K562 (cell line): ENCODE measurements around the gene VSIG4. TPM values are rescaled to one million over a fixed set of nuclear protein-coding genes. Genes with fewer than 3 reads are reported as not detected.

ENCODE experiments used
- ATF4 ChIP-seq: fragments of 450-650 bp; formaldehyde crosslinking; IDR thresholded peaks from 2 replicates; pipeline ENCODE4 v1.4.0; 2022; ENCODE audit warnings: mild to moderate bottlenecking, moderate library complexity
- BCOR ChIP-seq: fragments of 450-650 bp; IDR thresholded peaks from 2 replicates; pipeline ENCODE4 v1.6.1; 2016
- CUX1 ChIP-seq: fragments of 200-800 bp; sonication (Bioruptor generic); IDR thresholded peaks from 2 replicates; pipeline ENCODE4 v1.6.1; 2016; ENCODE audit warnings: missing genetic modification characterization, missing compliant biosample characterization
- EP300 ChIP-seq: IDR thresholded peaks from 2 replicates; pipeline ENCODE4 v1.6.1; 2012; ENCODE audit warnings: low read length, improper control_type of control experiment
- GATAD2A ChIP-seq: fragments of 450-650 bp; IDR thresholded peaks from 2 replicates; pipeline ENCODE4 v1.6.1; 2017
- HLTF ChIP-seq: fragments of 450-650 bp; IDR thresholded peaks from 2 replicates; pipeline ENCODE4 v1.6.1; 2016
- KLF1 ChIP-seq: fragments of 450-650 bp; IDR thresholded peaks from 2 replicates; pipeline ENCODE4 v1.6.1; 2016; ENCODE audit warnings: missing genetic modification characterization, missing compliant biosample characterization
- SNRNP70 ChIP-seq: fragments of 200-400 bp; formaldehyde crosslinking; optimal IDR thresholded peaks from 2 replicates; pipeline ENCODE3; 2017; ENCODE audit warnings: low read depth, low read length
- SREBF1 ChIP-seq: fragments of 150-350 bp; IDR thresholded peaks from 2 replicates; pipeline ENCODE4 v1.6.1; 2014; ENCODE audit warnings: antibody characterized with exemption, low read depth, low read length, borderline replicate concordance
- THAP7 ChIP-seq: fragments of 250-450 bp; sonication (Bioruptor Pico); IDR thresholded peaks from 2 replicates; pipeline ENCODE4 v1.5.0; 2021
- ZNF184 ChIP-seq: sonication (generic); formaldehyde crosslinking; IDR thresholded peaks from 2 replicates; pipeline ENCODE4 v1.5.0; 2020; ENCODE audit warnings: missing genetic modification reagents
- ZNF277 ChIP-seq: fragments of 250-450 bp; sonication (Bioruptor Pico); IDR thresholded peaks from 2 replicates; pipeline ENCODE4 v1.8.0; 2022; ENCODE audit warnings: inconsistent platforms, mild to moderate bottlenecking, moderate library complexity, borderline replicate concordance
- ZNF324 ChIP-seq: fragments of 250-450 bp; sonication (Bioruptor Pico); IDR thresholded peaks from 2 replicates; pipeline ENCODE4 v1.4.0; 2020; ENCODE audit warnings: mild to moderate bottlenecking
- ZNF644 ChIP-seq: fragments of 200-800 bp; sonication (Bioruptor generic); IDR thresholded peaks from 2 replicates; pipeline ENCODE4 v1.6.1; 2016; ENCODE audit warnings: low read depth, missing genetic modification characterization, missing compliant biosample characterization
- ZNF778 ChIP-seq: fragments of 450-650 bp; formaldehyde crosslinking; IDR thresholded peaks from 2 replicates; pipeline ENCODE4 v1.4.0; 2020; ENCODE audit warnings: mild to moderate bottlenecking, moderate library complexity
- polyA plus RNA-seq, 8 experiments: library from polyadenylated mRNA; depleted of rRNA in 4 of 8; stranded (reverse) in 5 of 8; unstranded in 3 of 8; fragments of >200 nt; fragmentation: Nextera tagmentation in 2 of 8; fragmentation: Illumina TruSeq in 1 of 8; extraction: Ambion mirVana in 2 of 8; extraction: Trizol in 1 of 8; gene quantifications; 2 replicates each; pipeline versions ENCODE4 v1.2.1 to v1.2.3, GENCODE V29; 2011 to 2014; ENCODE audit warnings: inconsistent platforms in 1 of 8, missing spikeins in 1 of 8
- total RNA-seq, 7 experiments: library from RNA; depleted of rRNA in 6 of 7; stranded (reverse); fragments of >200 nt in 6 of 7; fragmentation: Illumina TruSeq in 2 of 7; extraction: Trizol in 2 of 7; gene quantifications; 2 replicates each; pipeline versions ENCODE4 v1.2.1 to v1.2.3, GENCODE V29; 2011 to 2021; ENCODE audit warnings: low replicate concordance in 1 of 7
- TF ChIP-seq, protein P1 (sequence below), 2 experiments: fragments of 450-650 bp in 1 of 2; sonication (generic) in 1 of 2; formaldehyde crosslinking in 1 of 2; IDR thresholded peaks in 1 of 2; conservative IDR thresholded peaks in 1 of 2; 2 replicates each; pipeline versions ENCODE4 v1.6.1 to v1.8.1; 2016 to 2023; ENCODE audit warnings: mild to moderate bottlenecking in 2 of 2, moderate library complexity in 2 of 2, inconsistent platforms in 1 of 2, missing genetic modification reagents in 1 of 2

VSIG4 gene
- total and polyA plus RNA-seq, 9 of the 15 experiments (the other 6 are each of a cell fraction or from before 2014, with no cell fraction given): 0.22 to 1.6 (median 0.46) TPM; not detected in 1

DNA sequence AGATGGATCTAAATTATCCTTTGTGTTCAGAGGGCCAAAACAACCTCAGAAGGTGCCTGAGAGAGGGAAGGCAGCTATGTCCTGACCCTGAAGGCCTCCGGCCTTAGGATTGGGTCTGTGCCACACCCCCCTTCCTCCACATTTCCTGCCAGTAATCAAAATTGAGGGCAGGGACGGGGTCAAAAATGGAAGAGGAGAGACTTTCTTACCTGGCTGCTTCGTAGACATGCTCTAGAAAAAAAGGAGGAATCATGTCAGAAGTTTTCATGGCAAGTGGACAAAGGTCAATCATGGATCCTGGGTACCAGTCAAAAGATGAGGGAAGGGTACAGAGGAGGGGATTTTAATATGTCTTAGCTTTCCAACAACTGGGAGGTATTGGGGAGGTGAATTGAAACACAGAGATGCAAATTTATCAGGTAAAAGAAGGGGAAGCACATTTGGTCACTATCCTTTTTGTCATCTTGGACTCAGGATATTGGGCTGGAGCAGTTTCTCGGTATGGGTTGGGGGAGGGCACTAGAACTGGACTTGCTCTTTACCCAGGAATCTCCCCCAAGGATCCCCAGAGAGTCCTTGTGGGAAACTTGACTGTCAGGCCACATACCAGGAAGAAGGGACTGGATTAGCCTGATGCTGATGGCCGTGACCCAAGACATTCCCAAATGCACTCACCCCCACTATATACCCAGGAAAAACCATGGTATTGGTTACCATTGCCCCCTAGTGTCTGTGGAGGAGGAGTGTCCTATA lies 17.1 kb downstream of the VSIG4 start (continued):
- TF ChIP-seq ZNF778 (CRISPR knock-in tag) (no peak), ZNF324 (CRISPR knock-in tag) (no peak), ATF4 (CRISPR knock-in tag) (peak; percentile 15; the same call in 1 of the 2 replicates), HLTF (no peak), GATAD2A (0 out of 2 replicates have a peak, but pooled peaks have one; percentile 22), BCOR (no peak), SREBF1 (no peak), EP300 (peak; percentile 11; the same call in 1 of the 2 replicates), KLF1 (tag) (no peak), CUX1 (CRISPR knock-in tag) (no peak), ZNF277 (CRISPR knock-in tag) (no peak), THAP7 (no peak; the same call in 1 of the 2 replicates), ZNF184 (CRISPR knock-in tag) (no peak), ZNF644 (tag) (no peak), SNRNP70 (no peak)
- TF ChIP-seq, protein P1, sequence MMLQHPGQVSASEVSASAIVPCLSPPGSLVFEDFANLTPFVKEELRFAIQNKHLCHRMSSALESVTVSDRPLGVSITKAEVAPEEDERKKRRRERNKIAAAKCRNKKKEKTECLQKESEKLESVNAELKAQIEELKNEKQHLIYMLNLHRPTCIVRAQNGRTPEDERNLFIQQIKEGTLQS (IDR thresholded peaks at IDR 0.05): no peak
- TF ChIP-seq, protein P1 (CRISPR knock-in tag; conservative IDR thresholded peaks at IDR 0.05): no peak
